PC-9 (cell line): Measurements from ENCODE around the gene FOSB. TPM values are rescaled to one million over a fixed set of nuclear protein-coding genes. Genes with fewer than 3 reads are reported as not detected.

ENCODE experiments used
- BruUV-seq: library from RNA; stranded (reverse); fragments of 400-500 nt; replicated peaks from 2 replicates; lab custom pipeline; 2021; lab: Mats Ljungman, UMichigan
- CTCF ChIA-PET: fragments of 300-600 bp; sonication (Branson Sonifier 250); formaldehyde crosslinking; loops from one replicate; lab custom pipeline; 2022; ENCODE audit warnings: antibody characterized with exemption; lab: Charles Lee
- POLR2A ChIA-PET: fragments of 300-600 bp; sonication (Branson Sonifier 250); formaldehyde crosslinking; loops from one replicate; lab custom pipeline; 2022; ENCODE audit warnings: antibody characterized with exemption; ENCODE audit not compliant: unreplicated experiment; lab: Charles Lee
- DNase-seq, 2 experiments: peaks; one replicate each; pipeline versions ENCODE4 v3.0.0 to v3.0.0-alpha.2; 2015 to 2022; ENCODE audit warnings: mixed read lengths in 1 of 2
- H2AFZ ChIP-seq: fragments of 200-600 bp; sonication (generic); 2 replicates; pipeline ENCODE4 v1.8.1; 2017; ENCODE audit warnings: antibody characterized with exemption
- H3F3A ChIP-seq: fragments of 200-600 bp; sonication (generic); 2 replicates; pipeline ENCODE4 v1.8.1; 2017; ENCODE audit warnings: antibody characterized with exemption, mild to moderate bottlenecking, low read depth; ENCODE audit not compliant: insufficient read depth
- H3K27ac ChIP-seq: fragments of 200-600 bp; sonication (generic); 2 replicates; pipeline ENCODE4 v1.6.1; 2016; ENCODE audit warnings: mixed run types
- H3K27me3 ChIP-seq: fragments of 200-600 bp; sonication (generic); 2 replicates; pipeline ENCODE4 v1.6.1; 2016; ENCODE audit warnings: low read depth, mixed run types; ENCODE audit not compliant: insufficient read depth
- H3K36me3 ChIP-seq: fragments of 200-600 bp; sonication (generic); 2 replicates; pipeline ENCODE4 v1.6.1; 2016; ENCODE audit warnings: low read depth, mixed run types
- H3K4me1 ChIP-seq: fragments of 200-600 bp; sonication (generic); replicated peaks from 2 replicates; pipeline ENCODE4 v1.6.1; 2016; ENCODE audit warnings: mixed run types; ENCODE audit not compliant: insufficient read depth
- H3K4me2 ChIP-seq: fragments of 200-600 bp; sonication (generic); 2 replicates; pipeline ENCODE4 v1.6.1; 2017; ENCODE audit warnings: mixed run types
- H3K4me3 ChIP-seq: fragments of 200-600 bp; sonication (generic); 2 replicates; pipeline ENCODE4 v1.6.1; 2016; ENCODE audit warnings: mixed run types
- H3K79me2 ChIP-seq: fragments of 200-600 bp; sonication (generic); 2 replicates; pipeline ENCODE4 v1.6.1; 2017; ENCODE audit warnings: low read depth, mixed run types
- H3K9me2 ChIP-seq: fragments of 200-600 bp; sonication (generic); 2 replicates; pipeline ENCODE4 v1.8.1; 2017; ENCODE audit warnings: mild to moderate bottlenecking; ENCODE audit not compliant: insufficient read depth
- H3K9me3 ChIP-seq: fragments of 200-600 bp; sonication (generic); 2 replicates; pipeline ENCODE4 v1.8.1; 2016; ENCODE audit warnings: low read depth; ENCODE audit not compliant: insufficient read depth
- H4K20me1 ChIP-seq: fragments of 200-600 bp; sonication (generic); 2 replicates; pipeline ENCODE4 v1.8.1; 2017; ENCODE audit not compliant: insufficient read depth
- CTCF ChIP-seq: fragments of 200-600 bp; sonication (generic); conservative IDR thresholded peaks from 2 replicates; pipeline ENCODE4 v1.6.1; 2017; ENCODE audit warnings: mixed run types, antibody characterized with exemption, mild to moderate bottlenecking, moderate library complexity
- EZH2 ChIP-seq: fragments of 200-600 bp; sonication (generic); IDR thresholded peaks from 2 replicates; pipeline ENCODE4 v1.8.0; 2017; ENCODE audit warnings: antibody characterized with exemption, low read depth
- intact Hi-C: fragments of 100-400 bp; cut with micrococcal nuclease; formaldehyde crosslinking; loops from one replicate; pipeline ENCODE4 v1.10.0; 2022; ENCODE audit not compliant: unreplicated experiment
- total RNA-seq: library from RNA; stranded (reverse); gene quantifications from 2 replicates; pipeline ENCODE4 v1.2.3, GENCODE V29; 2021

FOSB gene
- total RNA-seq, 1 experiment from 2014 or later = 7.9 TPM

GRCh38 chr19:45462174-45462573 is 5.6 kb upstream of the FOSB start:
- H3K9me2 ChIP-seq = no peaks in the 10 kb centered on the region
- no peaks in the 10 kb centered on the region for H3K27me3 ChIP-seq
- H3K27ac ChIP-seq = no peak overlapping the region
- no peak overlapping the region for H3K4me2 ChIP-seq
- TF ChIP-seq CTCF (no peak), EZH2 (no peak)
- ChIA-PET CTCF (no interaction called here), POLR2A (no interaction called here)
- peaks cover 30% of the 10 kb centered on the region; the same call in 1 of the 2 replicates for H3F3A ChIP-seq
- intact Hi-C loops = no loop called here
- no peaks in the 10 kb centered on the region for H3K79me2 ChIP-seq
- H3K4me3 ChIP-seq = no peak overlapping the region
- no peak for DNase-seq
- 0 out of 2 replicates have a peak, but pooled peaks cover 3% of the 10 kb centered on the region for H3K4me1 ChIP-seq
- no peak overlapping the region for H2AFZ ChIP-seq
- BruUV-seq = no TSS peak
- H4K20me1 ChIP-seq = no peaks in the 10 kb centered on the region
- H3K9me3 ChIP-seq = no peaks in the 10 kb centered on the region
- no peaks in the 10 kb centered on the region for H3K36me3 ChIP-seq

GRCh38 chr19:45463241-45463640 is 4.6 kb upstream of the FOSB start:
- ChIA-PET CTCF (no interaction called here), POLR2A (no interaction called here)
- no peaks in the 10 kb centered on the region for H3K27me3 ChIP-seq
- no peaks in the 10 kb centered on the region for H3K36me3 ChIP-seq
- no peak overlapping the region for H3K4me3 ChIP-seq
- H3K4me2 ChIP-seq = no peak overlapping the region
- TF ChIP-seq CTCF (no peak), EZH2 (no peak)
- H3K27ac ChIP-seq = no peak overlapping the region
- DNase-seq = no peak
- H3K4me1 ChIP-seq = 0 out of 2 replicates have a peak, but pooled peaks cover 8% of the 10 kb centered on the region
- no TSS peak for BruUV-seq
- peaks cover 27% of the 10 kb centered on the region; the same call in 1 of the 2 replicates for H3F3A ChIP-seq
- no peaks in the 10 kb centered on the region for H3K79me2 ChIP-seq
- H3K9me3 ChIP-seq = no peaks in the 10 kb centered on the region
- H3K9me2 ChIP-seq = no peaks in the 10 kb centered on the region
- no peaks in the 10 kb centered on the region; the same call in 1 of the 2 replicates for H4K20me1 ChIP-seq
- H2AFZ ChIP-seq = no peak overlapping the region
- intact Hi-C loops = no loop called here

GRCh38 chr19:45464274-45464673 is 3.5 kb upstream of the FOSB start:
- H3K4me2 ChIP-seq = no peak overlapping the region
- H3K4me3 ChIP-seq = no peak overlapping the region
- intact Hi-C loops = no loop called here
- no peaks in the 10 kb centered on the region for H3K27me3 ChIP-seq
- no TSS peak for BruUV-seq
- TF ChIP-seq CTCF = no peak
- TF ChIP-seq EZH2 = no peak
- DNase-seq = no peak
- H3K9me2 ChIP-seq = no peaks in the 10 kb centered on the region
- H3K4me1 ChIP-seq = 0 out of 2 replicates have a peak, but pooled peaks cover 10% of the 10 kb centered on the region
- no peaks in the 10 kb centered on the region for H3K36me3 ChIP-seq
- ChIA-PET CTCF (no interaction called here), POLR2A (no interaction called here)
- H3K79me2 ChIP-seq = no peaks in the 10 kb centered on the region
- no peak overlapping the region for H2AFZ ChIP-seq
- H3K27ac ChIP-seq = no peak overlapping the region
- H3K9me3 ChIP-seq = no peaks in the 10 kb centered on the region
- peaks cover 26% of the 10 kb centered on the region; the same call in 1 of the 2 replicates for H3F3A ChIP-seq
- H4K20me1 ChIP-seq = no peaks in the 10 kb centered on the region; the same call in 1 of the 2 replicates
